NCI-H2196 (cell line): Measurements from ENCODE around the gene NLN.
A peak's percentile ranks its signal among the peaks of the same experiment; 100 is the strongest.
"Not testable (repeated sequence)": the region's sequence is repeated elsewhere in the genome, so short reads cannot be mapped to it uniquely, and the experiment has no call there.

ENCODE experiments used
- DNase-seq: peaks from one replicate; lab custom pipeline; 2025; ENCODE audit not compliant: unreplicated experiment; lab: John Stamatoyannopoulos, UW

Gene NLN

GRCh38 chr5:65721720-65722574, at the start of gene NLN, which contains the start of gene SGTB:
NLN (plus strand) TSS chr5:65722205; CDS start chr5:65722374, 169 bp downstream.
SGTB (minus strand) TSS chr5:65722109; CDS start chr5:65720807, 1,302 bp downstream.
- peak; percentile 40 for DNase-seq

- no peak for DNase-seq
Measured at GRCh38 chr5:65672796-65673195, 49.2 kb upstream of the NLN start.

GRCh38 chr5:65674749-65675148, 47.3 kb upstream of the NLN start:
- DNase-seq, result no peak

- DNase-seq, result not testable (repeated sequence)
Measured at GRCh38 chr5:65676056-65676455, 45.9 kb upstream of the NLN start.

- no peak for DNase-seq
Measured at GRCh38 chr5:65682148-65682547, 39.9 kb upstream of the NLN start.

GRCh38 chr5:65693121-65693520, 28.9 kb upstream of the NLN start:
- DNase-seq, result no peak

GRCh38 chr5:65695162-65695755, 26.7 kb upstream of the NLN start:
- DNase-seq, result no peak

GRCh38 chr5:65695896-65696295, 26.1 kb upstream of the NLN start:
- no peak for DNase-seq

- DNase-seq, result no peak
Measured at GRCh38 chr5:65696892-65697291, 25.1 kb upstream of the NLN start.

- no peak for DNase-seq
Measured at GRCh38 chr5:65699338-65699737, 22.7 kb upstream of the NLN start.

- DNase-seq, result no peak
Measured at GRCh38 chr5:65702036-65702435, 20.0 kb upstream of the NLN start.

- no peak for DNase-seq
Measured at GRCh38 chr5:65704621-65705239, 17.3 kb upstream of the NLN start.

- no peak for DNase-seq
Measured at GRCh38 chr5:65707663-65708062, 14.3 kb upstream of the NLN start.

GRCh38 chr5:65708145-65708544, 13.9 kb upstream of the NLN start:
- DNase-seq, result no peak

GRCh38 chr5:65718576-65719310, 3.3 kb upstream of the NLN start:
- no peak for DNase-seq

- DNase-seq, result peak; percentile 5
Measured at GRCh38 chr5:65721050-65721719, 820 bp upstream of the NLN start.

- peak; percentile 11 for DNase-seq
Measured at GRCh38 chr5:65722575-65723403, 784 bp downstream of the NLN start.

- no peak for DNase-seq
Measured at GRCh38 chr5:65727491-65728156, 5.6 kb downstream of the NLN start.

- DNase-seq, result no peak
Measured at GRCh38 chr5:65728218-65728617, 6.2 kb downstream of the NLN start.
